ENCODE results near the gene RASD2.

DNA sequence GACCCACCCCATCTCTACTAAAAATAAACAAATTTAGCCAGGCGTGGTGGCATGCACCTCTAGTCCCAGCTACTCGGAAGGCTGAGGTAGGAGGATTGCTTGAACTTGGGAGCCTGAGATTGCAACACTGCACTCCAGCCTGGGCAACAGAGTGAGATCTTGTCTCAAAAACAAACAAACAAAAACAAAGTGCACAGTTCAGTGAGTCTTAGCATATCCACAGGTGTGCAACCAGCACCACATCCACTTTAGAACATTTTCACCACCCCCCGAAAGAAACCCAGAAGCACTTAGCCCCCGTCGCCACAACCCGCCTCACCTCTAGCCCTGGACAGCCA, 49.1 kb downstream of the RASD2 start:
- TF ChIP-seq POLR2A (IDR thresholded peaks at IDR 0.05; ENCODE audit: low read depth, low read length) (no peak), SPI1 (IDR thresholded peaks at IDR 0.05; ENCODE audit: low read depth, low read length) (no peak), POLR2AphosphoS5 (IDR thresholded peaks at IDR 0.05; ENCODE audit: low read depth, low read length) (no peak), TAF1 (IDR thresholded peaks at IDR 0.05; ENCODE audit: low read depth, low read length) (no peak), PAX5 (IDR thresholded peaks at IDR 0.05; ENCODE audit: insufficient read depth, low read length, severe bottlenecking) (no peak)
